HG03378 (cell line): ENCODE data around the gene MESD.

Source experiments
- ATAC-seq: cut with Tn5 transposase; IDR thresholded peaks from one replicate; pipeline ENCODE4 v1.9.1; 2021; ENCODE audit warnings: mild to moderate bottlenecking, moderate library complexity; ENCODE audit not compliant: unreplicated experiment

MESD gene

DNA sequence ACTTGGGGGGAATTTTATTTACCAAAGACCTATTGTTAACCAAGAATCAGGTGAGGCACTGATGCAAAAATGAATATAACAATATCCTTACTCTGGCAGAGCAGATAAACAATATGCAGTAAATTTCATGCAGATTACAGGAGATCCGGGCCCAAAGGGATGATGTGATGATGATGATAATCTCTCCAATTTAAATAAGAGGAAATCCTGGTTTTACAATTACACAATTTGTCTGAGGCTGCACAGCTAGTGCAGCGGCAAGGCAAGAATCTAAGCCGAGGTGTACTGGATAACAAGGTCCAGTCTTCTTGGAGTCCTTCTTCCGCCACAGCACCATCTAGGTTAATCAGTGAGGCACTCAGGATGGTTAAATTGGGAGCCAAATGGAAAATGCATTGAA, 2.4 kb upstream of the MESD start:
- ATAC-seq, result no peak

DNA sequence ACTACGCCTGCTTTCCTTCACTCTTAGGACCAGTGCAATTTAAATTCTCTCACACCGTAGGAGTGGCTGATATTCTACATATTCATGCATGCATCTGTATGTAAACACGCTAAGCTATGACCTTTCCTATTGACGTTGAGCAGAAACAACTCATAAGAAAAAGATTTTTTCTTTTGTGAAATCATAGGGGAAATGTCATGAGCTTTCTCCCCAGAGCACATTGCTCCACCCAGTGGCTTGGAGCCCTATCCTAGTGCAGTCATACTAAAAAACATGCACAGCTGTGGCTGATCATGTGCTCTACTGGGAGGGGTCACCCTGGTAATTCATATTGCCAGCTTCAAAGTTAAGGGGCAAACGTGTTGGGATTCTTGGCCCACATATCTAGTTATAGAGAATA, 1.8 kb upstream of the MESD start:
- no peak for ATAC-seq

DNA sequence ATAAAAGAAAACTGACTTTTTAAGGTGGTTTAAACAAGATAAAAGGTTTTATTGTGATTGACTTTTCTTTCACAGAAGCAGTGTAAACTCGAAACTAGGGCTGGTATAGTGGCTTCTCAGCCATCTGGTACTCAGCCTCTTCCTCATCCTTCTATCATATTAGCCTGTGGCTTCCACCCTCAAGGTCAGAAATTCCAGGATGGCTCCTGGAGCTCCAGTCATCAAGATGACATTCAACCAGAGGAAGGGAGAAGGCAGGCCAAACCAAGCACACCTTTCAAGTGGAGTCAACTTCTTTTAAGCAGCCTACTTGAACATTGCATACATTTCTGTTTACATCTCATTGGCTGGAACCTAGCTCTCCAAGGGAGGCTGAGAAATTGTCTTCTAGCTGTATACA, 1.3 kb upstream of the MESD start:
- ATAC-seq, result no peak

- no peak for ATAC-seq
Observed at GRCh38 chr15:80989081-80989517, 520 bp downstream of the MESD start.

GRCh38 chr15:80988148-80988796, 1.3 kb downstream of the MESD start:
- no peak for ATAC-seq

- ATAC-seq, result no peak
Observed at GRCh38 chr15:80986487-80986886, 3.1 kb downstream of the MESD start.

- no peak for ATAC-seq
Observed at GRCh38 chr15:80985981-80986380, 3.6 kb downstream of the MESD start.

GRCh38 chr15:80984856-80985255, 4.8 kb downstream of the MESD start:
- no peak for ATAC-seq

GRCh38 chr15:80982839-80983238, 6.8 kb downstream of the MESD start:
- ATAC-seq, result no peak

DNA sequence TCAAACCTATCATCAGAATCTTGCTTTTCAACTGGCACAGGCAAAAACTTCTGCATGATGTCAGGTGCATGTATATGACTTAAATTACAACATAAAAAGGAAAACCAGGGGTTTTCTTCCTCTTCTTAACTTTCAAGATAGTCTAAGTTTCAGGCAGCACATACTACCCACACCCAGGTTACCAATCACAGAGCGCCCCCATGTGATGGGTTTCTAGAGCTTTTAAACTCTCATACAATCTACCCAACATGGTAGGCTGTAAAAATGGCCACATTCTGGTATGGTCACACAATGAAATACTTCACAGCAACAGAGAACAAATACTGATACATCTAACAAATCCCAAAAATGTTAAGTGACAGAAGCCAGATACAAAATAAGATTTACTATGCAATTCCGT, 7.4 kb downstream of the MESD start:
- no peak for ATAC-seq

DNA sequence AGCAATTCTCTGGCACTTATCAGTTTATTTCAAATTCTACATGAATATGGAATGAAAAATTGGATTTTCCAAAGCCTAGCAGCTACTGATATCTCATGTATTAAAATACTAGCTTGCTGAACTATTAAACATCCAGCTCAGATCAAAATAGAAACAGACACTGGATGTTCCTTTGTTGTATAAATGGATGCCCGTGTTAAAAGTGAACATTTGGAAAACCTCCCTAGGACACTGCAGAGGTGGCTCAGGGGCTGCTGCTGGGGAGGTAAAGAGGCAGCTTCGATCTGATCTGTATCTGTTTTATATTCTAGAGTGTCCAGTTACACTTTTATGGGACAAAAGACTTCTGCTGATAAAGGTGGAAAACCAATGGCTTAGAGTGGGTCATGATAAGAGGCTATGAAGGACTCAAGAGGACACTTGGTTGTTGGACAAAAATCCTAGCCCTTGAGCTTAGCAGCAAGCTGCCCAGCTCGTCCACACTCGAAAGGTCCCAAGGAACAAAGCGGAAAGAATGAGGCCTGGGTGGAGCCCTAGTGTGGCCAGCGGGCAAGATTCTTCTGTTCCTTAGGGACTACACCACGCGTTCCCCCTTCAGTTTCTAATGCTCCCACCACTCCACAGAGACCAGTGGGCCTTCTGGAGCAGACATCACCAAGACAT, 9.9 kb downstream of the MESD start:
- no peak for ATAC-seq

DNA sequence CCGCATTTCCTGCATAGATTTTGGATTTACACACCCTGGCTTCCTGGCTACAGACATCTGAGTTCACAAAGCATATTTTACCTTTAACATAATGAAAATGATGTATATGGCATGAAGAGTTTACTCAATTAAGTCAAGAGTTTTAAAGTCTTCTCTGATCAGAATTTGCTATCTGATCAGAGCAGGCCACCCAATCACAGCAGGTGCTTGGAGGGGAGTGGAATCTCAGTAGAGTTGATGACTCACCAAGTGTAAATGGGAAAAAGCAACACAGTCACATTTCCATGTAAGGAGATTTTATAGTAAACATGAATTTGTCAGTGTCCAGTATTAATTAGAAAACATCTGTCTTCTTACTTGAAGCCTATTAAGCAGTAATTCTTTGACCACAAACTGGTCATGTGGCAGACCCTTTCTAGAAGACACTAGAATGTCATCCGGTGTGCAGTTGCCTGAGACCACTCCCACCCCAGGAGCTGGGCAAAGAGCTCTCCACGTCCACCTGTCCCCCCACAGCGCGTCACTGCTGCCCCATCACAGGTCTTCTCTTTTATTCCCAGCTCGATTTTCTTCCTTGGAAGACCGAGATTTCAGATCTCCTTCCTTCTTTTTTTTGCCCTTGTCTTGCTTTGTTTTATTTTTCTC, 10.8 kb downstream of the MESD start:
- no peak for ATAC-seq

GRCh38 chr15:80977627-80978036, 12.0 kb downstream of the MESD start:
- ATAC-seq, result no peak

GRCh38 chr15:80976851-80977250, 12.8 kb downstream of the MESD start:
- ATAC-seq, result no peak

DNA sequence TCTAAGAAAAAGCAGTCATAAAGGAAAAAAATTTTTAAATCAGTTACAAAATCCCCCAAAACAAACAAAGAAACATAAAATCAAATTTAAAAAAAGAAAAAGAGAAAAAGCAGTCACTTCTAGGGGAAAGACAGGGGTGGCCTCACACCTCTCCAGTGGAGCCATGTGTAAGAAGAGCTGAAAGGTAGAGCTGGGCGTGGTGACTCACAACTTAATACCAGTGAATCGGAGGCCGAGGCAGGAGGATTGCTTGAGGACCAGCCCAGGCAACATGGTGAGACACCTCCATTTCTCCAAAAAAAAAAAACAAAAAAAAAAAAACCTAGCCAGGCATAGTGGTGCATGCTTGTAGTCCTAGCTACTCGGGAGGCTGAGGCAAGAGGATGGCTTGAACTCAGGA, 14.7 kb downstream of the MESD start:
- ATAC-seq, result no peak

- no peak for ATAC-seq
Observed at GRCh38 chr15:80972276-80972675, 17.3 kb downstream of the MESD start.

GRCh38 chr15:80971143-80971542, 18.5 kb downstream of the MESD start:
- no peak for ATAC-seq

DNA sequence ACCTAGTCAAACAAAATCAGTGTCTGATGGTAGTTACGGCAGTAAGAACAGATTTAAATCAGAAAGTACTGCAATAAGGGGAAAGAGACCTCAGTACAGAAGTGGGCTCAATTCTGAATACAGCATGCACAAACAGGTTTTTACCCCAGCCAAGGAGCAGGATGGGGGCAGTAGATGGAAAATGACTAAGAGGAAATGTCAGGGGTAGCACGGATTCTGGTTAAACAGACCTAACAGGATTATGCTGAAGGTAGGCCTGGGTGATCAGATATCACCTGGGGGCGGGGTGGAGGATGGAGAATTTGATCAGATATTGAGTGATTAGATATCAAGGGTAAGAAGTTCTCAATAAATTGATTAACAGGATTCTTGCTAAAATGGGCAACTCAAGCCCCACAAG, 19.0 kb downstream of the MESD start:
- no peak for ATAC-seq

DNA sequence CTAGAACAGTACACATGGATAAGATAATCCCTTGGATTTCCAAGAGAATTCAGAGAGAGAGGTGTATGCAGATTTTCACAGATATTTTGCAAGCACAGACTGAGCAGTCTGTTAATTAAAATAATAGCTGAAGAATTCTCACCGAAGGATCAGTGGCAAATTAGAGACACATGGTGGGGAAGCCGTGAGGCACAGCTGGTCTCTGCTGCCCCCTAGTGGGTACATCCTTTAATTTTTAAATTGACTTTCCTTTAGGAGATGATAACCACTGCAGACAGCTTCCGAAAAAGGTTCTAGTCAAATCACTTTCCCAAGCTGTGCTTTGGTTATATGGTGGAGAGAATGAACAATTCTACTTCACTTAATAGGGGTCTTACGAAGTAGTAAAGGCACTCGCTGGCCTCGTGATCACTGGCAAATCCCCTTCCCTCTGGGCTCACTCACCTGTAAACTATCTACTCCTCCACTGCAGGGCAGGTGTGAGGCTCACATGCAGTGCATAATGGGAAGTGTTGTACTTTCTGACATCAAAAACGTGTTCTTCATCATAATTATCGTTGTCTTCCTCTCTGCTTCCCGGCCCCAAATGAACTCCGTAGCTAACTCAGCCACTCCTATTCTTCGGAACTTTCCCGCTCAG, 19.5 kb downstream of the MESD start:
- no peak for ATAC-seq

DNA sequence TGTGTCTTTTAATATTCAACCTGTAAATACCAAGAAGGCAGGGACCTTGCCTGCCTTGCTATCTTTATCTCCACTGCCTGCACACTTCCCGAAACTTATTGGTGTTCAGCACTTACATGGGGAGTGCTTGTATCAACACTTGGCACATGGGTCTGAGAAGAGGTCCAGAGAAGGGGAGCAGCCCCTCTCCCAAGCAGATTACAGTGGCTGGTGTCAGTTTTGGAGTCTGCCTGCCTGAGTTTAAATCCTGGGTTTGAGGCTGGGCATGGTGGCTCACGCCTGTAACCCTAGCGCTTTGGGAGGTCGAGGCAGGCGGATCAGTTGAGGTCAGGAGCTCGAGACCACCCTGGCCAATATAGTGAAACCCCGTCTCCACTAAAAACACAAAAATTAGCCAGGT, 20.3 kb downstream of the MESD start:
- ATAC-seq, result no peak

- no peak for ATAC-seq
Observed at GRCh38 chr15:80967991-80968510, 21.6 kb downstream of the MESD start.

- ATAC-seq, result no peak
Observed at GRCh38 chr15:80967451-80967850, 22.2 kb downstream of the MESD start.
